ENCODE data around the gene NPAT.

GRCh38 chr11:108111126-108111525 lies 111.3 kb downstream of the NPAT start:
- TF ChIP-seq TCF7L2 (IDR thresholded peaks at IDR 0.05; ENCODE audit: borderline replicate concordance, extremely low read depth, insufficient read depth, insufficient read length) (no peak), CTCF (IDR thresholded peaks at IDR 0.05 in 2 of 3, conservative IDR thresholded peaks at IDR 0.05 in 1 of 3; ENCODE audit: borderline replicate concordance in 1 of 3, insufficient read depth in 1 of 3, low read depth in 2 of 3, low read length in 2 of 3) (no peak), REST (IDR thresholded peaks at IDR 0.05; ENCODE audit: low read depth) (no peak)
